PC-3 (cell line): ENCODE results near the gene OPRD1. TPM values are rescaled to one million over a fixed set of nuclear protein-coding genes. Genes with fewer than 3 reads are reported as not detected.
"Not testable (repeated sequence)": the region's sequence is repeated elsewhere in the genome, so short reads cannot be mapped to it uniquely, and the experiment has no call there.

Experiments used
- ATAC-seq: fragments of 200-7000 bp; cut with Tn5 transposase; 2 replicates; pipeline ENCODE4 v1.9.1; 2020; ENCODE audit warnings: mild to moderate bottlenecking, moderate library complexity
- BruUV-seq: library from RNA; stranded (reverse); fragments of 400-500 nt; replicated peaks from 2 replicates; lab custom pipeline; 2021; lab: Mats Ljungman, UMichigan
- CTCF ChIA-PET: fragments of 300-600 bp; sonication (Branson Sonifier 250); formaldehyde crosslinking; loops from one replicate; lab custom pipeline; 2022; ENCODE audit warnings: antibody characterized with exemption; lab: Charles Lee
- POLR2A ChIA-PET: fragments of 300-600 bp; sonication (Branson Sonifier 250); formaldehyde crosslinking; loops from one replicate; lab custom pipeline; 2022; ENCODE audit warnings: antibody characterized with exemption; ENCODE audit not compliant: unreplicated experiment; lab: Charles Lee
- DNase-seq: peaks from one replicate; pipeline ENCODE4 v3.0.0-alpha.2; 2015
- H2AFZ ChIP-seq: fragments of 300-600 bp; sonication (generic); 2 replicates; pipeline ENCODE4 v1.6.0; 2016; ENCODE audit warnings: antibody characterized with exemption, low read length
- H3F3A ChIP-seq: fragments of 300-600 bp; sonication (generic); one replicate; pipeline ENCODE4 v1.6.0; 2017; ENCODE audit warnings: antibody characterized with exemption, low read length, control low read depth, mild to moderate bottlenecking; ENCODE audit not compliant: unreplicated experiment
- H3K27ac ChIP-seq: fragments of 300-600 bp; sonication (generic); 2 replicates; pipeline ENCODE4 v1.5.1; 2016; ENCODE audit warnings: mild to moderate bottlenecking, low read length
- H3K27me3 ChIP-seq: fragments of 300-600 bp; sonication (generic); 2 replicates; pipeline ENCODE4 v1.6.1; 2016; ENCODE audit warnings: low read length, mixed read lengths
- H3K36me3 ChIP-seq: fragments of 300-600 bp; sonication (generic); 2 replicates; pipeline ENCODE4 v1.6.1; 2016; ENCODE audit warnings: low read depth, mixed run types, low read length, mixed read lengths
- H3K4me1 ChIP-seq: fragments of 300-600 bp; sonication (generic); 2 replicates; pipeline ENCODE4 v1.5.1; 2016; ENCODE audit warnings: low read length; ENCODE audit not compliant: insufficient read depth
- H3K4me2 ChIP-seq: fragments of 300-600 bp; sonication (generic); 2 replicates; pipeline ENCODE4 v1.6.0; 2016; ENCODE audit warnings: low read length
- H3K4me3 ChIP-seq: fragments of 300-600 bp; sonication (generic); 2 replicates; pipeline ENCODE4 v1.5.1; 2016; ENCODE audit warnings: mild to moderate bottlenecking, low read length, mixed read lengths
- H3K79me2 ChIP-seq: fragments of 300-600 bp; sonication (generic); 2 replicates; pipeline ENCODE4 v1.6.1; 2017; ENCODE audit warnings: low read length, mixed read lengths
- H3K9ac ChIP-seq: fragments of 300-600 bp; sonication (generic); 2 replicates; pipeline ENCODE4 v1.6.0; 2016; ENCODE audit warnings: mild to moderate bottlenecking, low read length
- H3K9me2 ChIP-seq: fragments of 300-600 bp; sonication (generic); replicated peaks from 2 replicates; pipeline ENCODE4 v1.6.1; 2016; ENCODE audit warnings: mixed run types, low read length, mixed read lengths
- H3K9me3 ChIP-seq: fragments of 300-600 bp; sonication (generic); 2 replicates; pipeline ENCODE4 v1.6.1; 2016; ENCODE audit warnings: low read length, mixed read lengths
- H4K20me1 ChIP-seq: fragments of 300-600 bp; sonication (generic); 2 replicates; pipeline ENCODE4 v1.6.1; 2016; ENCODE audit warnings: low read length, mixed read lengths
- EZH2 ChIP-seq: fragments of 300-600 bp; sonication (generic); IDR thresholded peaks from one replicate; pipeline ENCODE4 v1.6.1; 2017; ENCODE audit warnings: antibody characterized with exemption, mild to moderate bottlenecking, low read length; ENCODE audit not compliant: unreplicated experiment
- EZH2phosphoT487 ChIP-seq: fragments of 300-600 bp; sonication (generic); IDR thresholded peaks from 2 replicates; pipeline ENCODE4 v1.6.1; 2018; ENCODE audit warnings: mild to moderate bottlenecking, antibody characterized with exemption, low read length, borderline replicate concordance
- intact Hi-C: fragments of 100-400 bp; cut with micrococcal nuclease; formaldehyde crosslinking; loops from 2 replicates; pipeline ENCODE4 v1.9.0; 2023
- total RNA-seq: library from RNA; depleted of rRNA; stranded (reverse); fragments of >200 nt; gene quantifications from 2 replicates; pipeline ENCODE4 v1.2.3, GENCODE V29; 2014
- TF ChIP-seq, protein P1 (sequence below): fragments of 300-600 bp; sonication (generic); conservative IDR thresholded peaks from 2 replicates; pipeline ENCODE4 v1.5.1; 2017; ENCODE audit warnings: antibody characterized with exemption, low read depth, mild to moderate bottlenecking, low read length

OPRD1 gene
- total RNA-seq, 1 experiment from 2014 or later = not detected

DNA sequence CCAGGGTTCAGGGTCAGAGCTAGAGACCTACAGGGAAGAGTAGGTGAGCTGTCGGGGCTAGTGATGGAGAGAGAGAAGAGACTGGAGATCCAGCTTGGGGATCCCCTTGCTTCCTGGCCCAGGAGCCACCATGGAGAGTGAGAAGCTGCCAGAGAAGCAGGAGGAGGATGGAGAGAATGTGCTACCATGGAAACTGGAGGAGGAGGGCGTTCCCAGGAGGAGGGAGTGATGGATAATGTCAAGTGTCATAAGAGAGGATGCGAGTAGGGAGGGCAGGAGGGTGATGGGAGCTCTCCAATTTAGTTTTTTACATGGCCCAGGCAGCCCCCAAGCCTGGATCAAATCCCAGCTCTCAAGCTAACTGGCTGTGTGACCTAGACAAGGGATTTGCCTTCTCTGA, 55.9 kb downstream of the OPRD1 start:
- no peak overlapping the region for H3K4me2 ChIP-seq
- no peak overlapping the region for H3K27ac ChIP-seq
- intact Hi-C loops = no loop called here
- H3K9me3 ChIP-seq = no peaks in the 10 kb centered on the region
- no peaks in the 10 kb centered on the region for H4K20me1 ChIP-seq
- DNase-seq = no peak
- TF ChIP-seq, protein P1, sequence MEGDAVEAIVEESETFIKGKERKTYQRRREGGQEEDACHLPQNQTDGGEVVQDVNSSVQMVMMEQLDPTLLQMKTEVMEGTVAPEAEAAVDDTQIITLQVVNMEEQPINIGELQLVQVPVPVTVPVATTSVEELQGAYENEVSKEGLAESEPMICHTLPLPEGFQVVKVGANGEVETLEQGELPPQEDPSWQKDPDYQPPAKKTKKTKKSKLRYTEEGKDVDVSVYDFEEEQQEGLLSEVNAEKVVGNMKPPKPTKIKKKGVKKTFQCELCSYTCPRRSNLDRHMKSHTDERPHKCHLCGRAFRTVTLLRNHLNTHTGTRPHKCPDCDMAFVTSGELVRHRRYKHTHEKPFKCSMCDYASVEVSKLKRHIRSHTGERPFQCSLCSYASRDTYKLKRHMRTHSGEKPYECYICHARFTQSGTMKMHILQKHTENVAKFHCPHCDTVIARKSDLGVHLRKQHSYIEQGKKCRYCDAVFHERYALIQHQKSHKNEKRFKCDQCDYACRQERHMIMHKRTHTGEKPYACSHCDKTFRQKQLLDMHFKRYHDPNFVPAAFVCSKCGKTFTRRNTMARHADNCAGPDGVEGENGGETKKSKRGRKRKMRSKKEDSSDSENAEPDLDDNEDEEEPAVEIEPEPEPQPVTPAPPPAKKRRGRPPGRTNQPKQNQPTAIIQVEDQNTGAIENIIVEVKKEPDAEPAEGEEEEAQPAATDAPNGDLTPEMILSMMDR = no peak
- TF ChIP-seq EZH2 (no peak), EZH2phosphoT487 (no peak)
- no peaks in the 10 kb centered on the region for H3K4me1 ChIP-seq
- no peak overlapping the region for H3K4me3 ChIP-seq
- no peaks in the 10 kb centered on the region; the same call in 1 of the 2 replicates for H3K27me3 ChIP-seq
- no peaks in the 10 kb centered on the region for H3K9me2 ChIP-seq
- no peaks in the 10 kb centered on the region for H3F3A ChIP-seq
- H3K79me2 ChIP-seq = no peaks in the 10 kb centered on the region
- no peak overlapping the region for H3K9ac ChIP-seq
- CTCF ChIA-PET = interaction anchor here (1.5 kb wide), 1 partner anchor 9 kb away, joined by 10 read pairs; no protein-coding TSS in a partner anchor
- BruUV-seq = no TSS peak
- no peak for ATAC-seq
- POLR2A ChIA-PET = no interaction called here
- H2AFZ ChIP-seq = no peak overlapping the region
- H3K36me3 ChIP-seq = no peaks in the 10 kb centered on the region

DNA sequence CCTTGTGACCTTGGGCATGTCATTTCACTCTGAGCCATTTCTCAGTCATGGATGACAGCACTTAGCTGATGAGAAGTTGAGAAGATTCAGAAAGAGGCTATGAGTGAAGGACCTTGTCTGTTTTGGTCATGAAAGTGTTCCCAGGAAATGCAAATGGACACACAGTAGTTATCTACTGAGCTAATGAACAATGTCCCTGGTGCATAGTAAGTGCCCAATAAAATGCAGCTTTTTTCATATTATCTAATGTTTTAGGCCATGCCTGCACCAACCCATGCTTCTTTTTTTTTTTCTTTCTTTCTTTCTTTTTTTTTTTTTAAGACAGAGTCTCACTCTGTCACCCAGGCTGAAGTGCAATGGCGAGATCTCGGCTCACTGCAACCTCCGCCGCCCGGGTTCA, 58.0 kb downstream of the OPRD1 start:
- BruUV-seq = no TSS peak
- Histone ChIP-seq H3K4me3 (no peak overlapping the region), H2AFZ (no peak overlapping the region), H3K36me3 (no peaks in the 10 kb centered on the region), H3K27me3 (no peaks in the 10 kb centered on the region; the same call in 1 of the 2 replicates), H3K4me2 (no peak overlapping the region), H4K20me1 (no peaks in the 10 kb centered on the region), H3K27ac (no peak overlapping the region), H3K9ac (no peak overlapping the region), H3K9me2 (no peaks in the 10 kb centered on the region), H3F3A (no peaks in the 10 kb centered on the region), H3K4me1 (no peaks in the 10 kb centered on the region), H3K79me2 (no peaks in the 10 kb centered on the region), H3K9me3 (no peaks in the 10 kb centered on the region)
- ATAC-seq = no peak
- intact Hi-C loops = no loop called here
- ChIA-PET CTCF (no interaction called here), POLR2A (no interaction called here)
- TF ChIP-seq EZH2 (no peak), EZH2phosphoT487 (no peak)
- TF ChIP-seq, protein P1 = no peak
- no peak for DNase-seq

DNA sequence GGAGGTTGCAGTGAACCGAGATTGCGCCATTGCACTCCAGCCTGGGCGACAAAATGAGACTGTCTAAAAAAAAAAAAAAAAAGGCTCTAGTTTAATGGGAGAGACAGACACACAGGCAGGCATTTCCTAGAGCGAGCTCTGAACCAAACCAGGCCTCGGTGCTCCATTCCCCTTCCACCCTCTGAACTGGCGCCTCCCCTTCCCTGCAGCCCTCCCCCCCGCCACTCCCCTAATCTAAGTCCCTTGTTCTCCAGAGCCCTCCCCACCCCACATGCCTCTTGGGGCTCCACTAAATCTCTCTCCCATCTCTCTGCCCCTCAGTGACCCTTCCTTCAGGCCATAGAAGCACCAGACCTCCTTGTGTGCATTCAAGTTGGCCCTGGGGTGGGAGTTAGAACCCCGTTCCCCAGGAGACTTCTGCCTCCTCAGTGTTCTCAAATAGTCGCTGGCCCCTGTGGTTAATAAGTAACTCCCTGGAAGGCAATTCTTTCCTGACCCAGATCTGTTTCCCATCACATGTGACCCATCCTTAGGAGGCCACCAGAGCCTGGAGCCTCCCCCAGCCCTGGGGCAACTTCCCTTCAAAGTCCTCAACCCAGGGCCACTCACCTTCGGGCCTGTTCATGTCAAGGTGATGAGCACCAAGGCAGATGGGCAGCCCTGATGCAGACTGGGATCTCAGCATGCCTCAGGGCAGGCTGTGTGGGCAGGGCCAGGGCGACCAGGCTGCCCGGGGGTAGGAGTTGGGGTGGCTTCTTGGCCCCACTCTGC, 59.8 kb downstream of the OPRD1 start:
- H3F3A ChIP-seq = no peaks in the 10 kb centered on the region
- no peaks in the 10 kb centered on the region for H3K9me2 ChIP-seq
- ATAC-seq = no peak
- no peak for DNase-seq
- BruUV-seq = no TSS peak
- intact Hi-C loops = no loop called here
- no peak overlapping the region for H3K4me3 ChIP-seq
- H3K27ac ChIP-seq = no peak overlapping the region
- no peaks in the 10 kb centered on the region for H4K20me1 ChIP-seq
- H3K9ac ChIP-seq = no peak overlapping the region
- H3K27me3 ChIP-seq = no peaks in the 10 kb centered on the region
- no peak overlapping the region for H2AFZ ChIP-seq
- ChIA-PET CTCF (no interaction called here), POLR2A (no interaction called here)
- no peaks in the 10 kb centered on the region for H3K36me3 ChIP-seq
- no peaks in the 10 kb centered on the region for H3K9me3 ChIP-seq
- H3K79me2 ChIP-seq = no peaks in the 10 kb centered on the region
- TF ChIP-seq, protein P1 = no peak
- no peak for TF ChIP-seq EZH2phosphoT487
- no peak for TF ChIP-seq EZH2
- no peak overlapping the region for H3K4me2 ChIP-seq
- no peaks in the 10 kb centered on the region for H3K4me1 ChIP-seq

DNA sequence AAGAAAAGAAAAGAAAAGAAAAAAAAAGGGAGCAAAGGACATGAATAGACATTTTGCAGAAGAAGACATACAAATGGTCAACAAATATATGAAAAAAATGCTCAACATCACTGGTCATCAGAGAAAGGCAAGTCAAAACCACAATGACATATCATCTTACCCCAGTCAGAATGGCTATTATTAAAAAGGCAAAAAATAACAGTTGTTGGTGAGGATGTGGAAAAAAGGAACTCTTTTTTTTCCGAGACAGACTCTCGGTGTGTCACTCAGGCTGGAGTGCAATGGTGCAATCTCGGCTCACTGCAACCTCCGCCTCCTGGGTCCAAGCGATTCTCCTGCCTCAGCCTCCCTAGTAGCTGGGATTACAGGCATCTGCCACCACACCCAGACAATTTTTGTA, 63.2 kb downstream of the OPRD1 start:
- H3K79me2 ChIP-seq, H4K20me1 ChIP-seq, H3F3A ChIP-seq, H3K36me3 ChIP-seq, intact Hi-C loops, H3K9me3 ChIP-seq, H2AFZ ChIP-seq, H3K4me2 ChIP-seq, H3K9me2 ChIP-seq, ATAC-seq, H3K4me1 ChIP-seq, DNase-seq, H3K4me3 ChIP-seq, H3K27me3 ChIP-seq, H3K9ac ChIP-seq, BruUV-seq, H3K27ac ChIP-seq: not testable (repeated sequence)
- ChIA-PET POLR2A (interaction anchor here (0.6 kb wide), 1 partner anchor 1795 kb away, joined by 6 read pairs; no protein-coding TSS in a partner anchor), CTCF (interaction anchor here (0.6 to 1.2 kb wide), 2 partner anchors 23 to 90 kb away, joined by 3 to 6 read pairs; no protein-coding TSS in a partner anchor)
